Effector CD4-positive, alpha-beta T cell (primary cell): ENCODE data around the gene ROR1.

Experiments used
- DNase-seq: peaks from one replicate; pipeline ENCODE4 v3.0.0-alpha.2; 2020

The ROR1 gene

DNA sequence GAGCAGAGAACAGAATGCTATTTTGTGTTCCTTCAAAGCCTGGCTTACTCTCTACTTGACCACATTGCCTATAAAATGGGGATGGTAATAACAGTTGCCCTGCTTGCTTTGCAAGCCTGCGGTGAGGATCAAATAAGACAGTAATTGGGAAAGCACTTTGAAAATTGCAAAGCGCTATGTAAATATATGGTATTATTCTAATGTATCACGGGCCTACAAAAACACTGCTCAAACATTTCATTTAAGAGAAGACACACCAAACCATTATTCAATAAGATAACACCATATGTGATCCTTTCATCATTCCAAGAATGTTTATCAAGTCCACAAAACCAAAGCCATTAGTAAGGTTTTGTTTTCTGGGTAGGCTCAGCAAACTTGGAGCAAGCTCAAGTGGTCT, 208.4 kb downstream of the ROR1 start:
- DNase-seq: no peak

- DNase-seq: no peak
Measured at GRCh38 chr1:63983391-63984256, 209.8 kb downstream of the ROR1 start.

GRCh38 chr1:63984257-63984929, 210.6 kb downstream of the ROR1 start:
- no peak for DNase-seq

DNA sequence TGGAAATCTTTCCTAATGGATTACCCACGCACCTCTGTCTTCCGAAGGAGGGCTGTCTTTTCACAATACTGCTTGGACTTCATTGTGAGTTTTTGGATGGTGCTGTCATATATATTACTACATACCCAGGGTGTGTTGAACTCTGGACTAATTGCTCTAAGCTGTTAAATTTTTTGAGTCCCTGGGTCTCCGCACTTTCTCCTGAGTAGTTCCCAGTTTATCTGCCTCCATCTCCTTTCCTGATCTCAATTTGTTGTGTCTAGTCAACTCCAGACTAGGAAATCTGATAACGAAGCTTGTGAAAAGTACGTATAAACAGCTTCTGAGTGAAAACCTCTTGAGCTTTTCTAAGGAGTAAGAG, 211.1 kb downstream of the ROR1 start:
- no peak for DNase-seq

- DNase-seq: no peak
Measured at GRCh38 chr1:63987014-63987627, 213.3 kb downstream of the ROR1 start.

GRCh38 chr1:63987628-63988024, 213.8 kb downstream of the ROR1 start:
- no peak for DNase-seq

GRCh38 chr1:63988941-63989340, 215.1 kb downstream of the ROR1 start:
- DNase-seq: no peak

DNA sequence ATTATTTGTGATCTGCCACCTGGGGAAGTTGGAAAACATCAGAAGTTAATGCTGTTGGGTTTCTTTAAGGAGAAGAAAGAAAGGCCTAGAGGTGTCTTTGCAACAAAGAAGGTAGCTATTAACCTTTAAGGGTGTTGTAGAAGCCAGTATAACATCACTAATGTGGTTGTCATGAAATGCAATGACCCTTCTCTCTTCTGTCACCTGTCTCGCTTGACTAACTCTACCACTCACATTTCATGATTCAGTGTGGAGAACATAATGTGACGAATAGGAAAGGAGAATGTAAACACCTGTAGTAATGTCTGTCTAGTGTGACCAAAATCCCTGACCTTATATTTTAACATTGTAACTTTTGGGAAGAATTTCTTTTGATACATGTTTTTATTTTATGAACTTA, 217.9 kb downstream of the ROR1 start:
- no peak for DNase-seq

GRCh38 chr1:64000021-64000420, 226.2 kb downstream of the ROR1 start:
- no peak for DNase-seq

- no peak for DNase-seq
Measured at GRCh38 chr1:64001038-64001437, 227.2 kb downstream of the ROR1 start.

DNA sequence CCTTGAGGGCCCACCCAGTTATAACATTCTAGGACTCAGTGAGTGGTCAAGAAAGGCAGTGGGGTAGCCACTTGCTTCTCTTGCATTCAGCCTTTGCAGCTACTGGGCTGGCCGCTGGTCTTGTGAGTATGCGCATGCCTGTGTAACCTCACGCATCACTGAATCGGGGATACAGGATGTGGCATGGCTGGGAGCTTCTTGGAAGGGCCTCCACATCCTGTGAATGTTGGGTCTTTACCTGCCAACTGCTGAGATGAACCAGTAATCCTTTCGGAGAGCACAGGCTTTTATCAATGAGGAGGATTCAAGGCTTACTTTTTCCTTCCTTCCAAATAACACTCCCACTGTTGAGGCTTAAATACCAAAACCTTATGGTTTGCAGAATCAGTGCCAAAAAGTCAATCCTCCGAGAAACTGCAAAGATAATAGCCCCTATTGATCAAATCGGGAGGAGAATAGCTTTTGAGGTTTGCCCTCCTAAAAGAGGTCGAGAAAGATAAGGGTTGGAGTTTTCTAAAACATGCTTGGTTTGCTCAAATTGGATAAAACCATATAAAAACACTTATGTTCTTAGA, 230.7 kb downstream of the ROR1 start:
- DNase-seq: no peak

DNA sequence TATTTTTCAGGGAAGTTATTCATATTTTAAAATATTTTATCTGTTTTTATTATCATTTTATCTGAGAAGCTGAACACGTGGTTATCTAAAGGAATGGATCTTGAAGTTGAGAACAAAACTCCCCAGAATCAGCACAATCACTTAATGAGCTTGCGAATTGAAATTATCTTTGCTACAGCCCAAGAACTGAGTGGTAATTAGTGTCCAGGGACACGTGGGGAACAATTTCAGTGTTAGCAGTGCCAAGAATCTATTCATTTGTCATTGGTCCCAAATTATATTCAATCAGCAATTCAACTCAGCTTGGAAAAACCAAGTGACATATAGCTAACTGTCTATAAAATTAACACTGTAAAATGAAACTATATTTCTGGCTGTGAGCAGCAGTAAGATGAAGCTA, 232.0 kb downstream of the ROR1 start:
- DNase-seq: no peak

GRCh38 chr1:64006276-64007051, 232.6 kb downstream of the ROR1 start:
- no peak for DNase-seq

- DNase-seq: no peak
Measured at GRCh38 chr1:64010316-64010715, 236.5 kb downstream of the ROR1 start.

GRCh38 chr1:64013395-64013794, 239.6 kb downstream of the ROR1 start:
- DNase-seq: no peak

GRCh38 chr1:64019818-64020217, 246.0 kb downstream of the ROR1 start:
- no peak for DNase-seq

GRCh38 chr1:64021066-64021465, 247.2 kb downstream of the ROR1 start:
- DNase-seq: no peak

GRCh38 chr1:64025051-64025450, 251.2 kb downstream of the ROR1 start:
- DNase-seq: no peak

- DNase-seq: no peak
Measured at GRCh38 chr1:64029037-64029436, 255.2 kb downstream of the ROR1 start.

DNA sequence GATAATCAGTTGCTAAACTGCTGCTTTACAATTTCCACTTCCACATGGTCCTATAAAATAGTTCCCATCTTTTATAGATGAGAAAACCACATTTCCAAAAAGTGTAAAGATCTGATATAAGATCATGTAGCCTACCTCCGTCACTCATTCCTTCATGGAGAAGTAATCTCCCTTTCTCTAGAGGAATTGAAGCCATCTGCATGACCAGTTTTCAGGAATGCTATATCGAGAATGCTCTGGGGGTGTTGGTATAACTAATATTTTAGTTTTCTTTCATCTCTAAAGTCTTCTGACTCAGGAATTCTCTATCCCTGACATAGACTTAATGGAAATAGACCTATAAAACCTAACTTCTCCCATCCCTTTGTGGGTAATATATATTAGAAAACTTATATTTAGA, 256.6 kb downstream of the ROR1 start:
- DNase-seq: no peak

DNA sequence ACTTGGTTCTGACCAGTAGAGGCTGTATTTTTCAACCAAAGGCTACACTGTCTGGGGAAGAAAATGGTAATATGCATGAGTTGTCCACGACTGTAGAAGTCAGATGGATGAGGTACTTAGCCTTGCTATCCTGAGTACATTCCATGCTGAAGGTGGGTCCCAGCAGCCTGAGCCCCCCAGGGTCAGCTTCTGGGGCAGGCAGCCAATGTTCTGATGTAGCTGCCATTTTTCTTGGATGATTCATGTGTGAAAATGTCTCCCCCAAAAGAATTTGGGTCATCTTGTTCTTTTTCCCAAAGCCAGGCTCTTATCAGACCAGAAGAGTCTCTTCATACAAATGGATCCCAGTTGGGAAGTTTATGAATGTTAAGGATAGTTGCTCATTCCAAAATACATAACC, 257.4 kb downstream of the ROR1 start:
- no peak for DNase-seq

DNA sequence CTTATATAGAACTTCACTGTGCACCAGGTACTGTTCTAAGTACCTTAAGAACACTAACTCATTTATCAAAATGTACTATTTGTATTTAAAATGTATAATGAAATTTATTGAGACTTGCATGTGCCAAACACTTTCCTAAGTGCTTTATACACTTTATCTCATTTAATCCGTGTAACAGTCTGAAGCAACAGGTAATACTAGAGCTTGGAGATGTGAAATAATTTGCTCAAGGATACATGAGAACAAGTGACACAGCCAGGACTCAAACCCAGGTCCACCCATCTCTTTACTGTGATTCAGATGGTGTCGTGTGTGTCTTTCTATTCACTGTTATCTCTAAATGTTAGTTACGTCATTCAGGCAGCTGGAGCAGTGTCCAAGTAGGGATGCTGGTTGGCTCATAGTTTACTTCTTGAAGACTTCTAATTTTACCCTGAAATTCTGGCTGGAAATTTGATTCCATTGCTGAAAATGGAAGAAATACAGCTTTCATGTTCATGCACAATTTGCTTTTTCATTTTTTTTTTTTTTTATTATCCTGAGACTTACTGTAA, 259.9 kb downstream of the ROR1 start:
- DNase-seq: no peak

DNA sequence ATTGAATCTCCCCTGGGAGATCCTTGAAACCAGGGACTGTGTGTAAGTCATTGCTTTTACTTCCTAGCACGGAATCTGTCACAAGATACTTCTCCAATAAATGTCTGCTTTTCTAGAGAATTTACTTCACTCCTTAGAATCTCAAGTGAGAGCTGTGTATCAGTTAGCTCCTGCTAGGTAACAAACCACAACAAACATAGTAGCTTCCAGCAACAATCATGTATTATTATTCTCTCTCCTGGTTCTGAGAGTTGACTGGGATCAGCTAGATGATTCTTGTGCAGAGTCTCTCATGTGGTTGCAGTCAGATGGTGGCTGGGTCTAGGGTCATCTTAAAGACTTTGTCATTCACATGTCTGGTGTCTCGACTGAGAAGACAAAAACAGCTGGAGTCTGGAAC, 262.7 kb downstream of the ROR1 start:
- DNase-seq: no peak
